Upper lobe of left lung (tissue), 6 donors: ENCODE measurements around the gene LTBP1. TPM values are rescaled to one million over a fixed set of nuclear protein-coding genes. Genes with fewer than 3 reads are reported as not detected.

Experiments
- ATAC-seq, 2 donors: fragments of 200-7000 bp; cut with Tn5 transposase; one replicate each; pipeline ENCODE4 v1.9.1; 2022; ENCODE audit warnings: mild to moderate bottlenecking in 2 of 2, moderate library complexity in 2 of 2; ENCODE audit not compliant: low FRiP score in 2 of 2
- DNase-seq, 2 donors: peaks; one replicate each; pipeline ENCODE4 v3.0.0-alpha.2; 2019 to 2020
- H3K27ac ChIP-seq, 4 donors: fragments of 200-600 bp; sonication (generic); one replicate each; pipeline ENCODE4 v1.5.1; 2016 to 2019
- H3K27me3 ChIP-seq, 4 donors: fragments of 200-600 bp; sonication (generic); one replicate each; pipeline ENCODE4 v1.5.1; 2017 to 2019
- H3K36me3 ChIP-seq, 4 donors: fragments of 200-600 bp; sonication (generic); one replicate each; pipeline ENCODE4 v1.5.1; 2016 to 2019
- H3K4me1 ChIP-seq, 4 donors: fragments of 200-600 bp; sonication (generic); one replicate each; pipeline ENCODE4 v1.5.1; 2018 to 2019
- H3K4me3 ChIP-seq, 4 donors: fragments of 200-600 bp; sonication (generic); one replicate each; pipeline ENCODE4 v1.5.1; 2017 to 2019; ENCODE audit warnings: mild to moderate bottlenecking in 2 of 4, moderate library complexity in 1 of 4
- H3K9me3 ChIP-seq, 4 donors: fragments of 200-600 bp; sonication (generic); one replicate each; pipeline ENCODE4 v1.5.1; 2018 to 2019
- EP300 ChIP-seq, 4 donors: sonication (generic); formaldehyde crosslinking; IDR thresholded peaks; one replicate each; pipeline ENCODE4 v1.5.1; 2017; ENCODE audit warnings: antibody characterized with exemption in 4 of 4, control low read depth in 2 of 4
- POLR2A ChIP-seq, 4 donors: fragments of 450-650 bp; IDR thresholded peaks; one replicate each; pipeline ENCODE4 v1.5.1; 2016 to 2017; ENCODE audit warnings: antibody characterized with exemption in 4 of 4, mild to moderate bottlenecking in 2 of 4
- POLR2AphosphoS5 ChIP-seq, 2 donors: sonication (generic); formaldehyde crosslinking; IDR thresholded peaks; one replicate each; pipeline ENCODE4 v1.5.1; 2017; ENCODE audit warnings: antibody characterized with exemption in 2 of 2
- WGBS, 2 donors: methylation state at CpG; one replicate each; pipeline ENCODE4 v1.1.5; 2017 to 2018; 5-methylcytosine and 5-hydroxymethylcytosine counted together
- total RNA-seq, 6 donors: library from RNA; depleted of rRNA in 4 of 6; stranded (reverse); fragments of >200 nt in 4 of 6; gene quantifications; one replicate each; pipeline versions ENCODE4 v1.1.0 to v1.2.1, GENCODE V29; 2016 to 2021
- TF ChIP-seq, protein P1 (sequence below), 6 experiments: fragments of 450-650 bp in 4 of 6; fragments of 200-600 bp in 2 of 6; sonication (generic) in 2 of 6; IDR thresholded peaks; one replicate each; pipeline ENCODE4 v1.5.1; 2016 to 2019; ENCODE audit warnings: antibody characterized with exemption in 6 of 6
- donor health status: DM: no; HTN: no; CAD: no; lungs with moderate emphysema.
- donor health status: DM: no; HTN: yes; CAD: no; lungs with severe emphysema.

Gene LTBP1
- total RNA-seq, 6 donors from 2014 or later: 11.5 to 45.0 (median 27.1) TPM

DNA sequence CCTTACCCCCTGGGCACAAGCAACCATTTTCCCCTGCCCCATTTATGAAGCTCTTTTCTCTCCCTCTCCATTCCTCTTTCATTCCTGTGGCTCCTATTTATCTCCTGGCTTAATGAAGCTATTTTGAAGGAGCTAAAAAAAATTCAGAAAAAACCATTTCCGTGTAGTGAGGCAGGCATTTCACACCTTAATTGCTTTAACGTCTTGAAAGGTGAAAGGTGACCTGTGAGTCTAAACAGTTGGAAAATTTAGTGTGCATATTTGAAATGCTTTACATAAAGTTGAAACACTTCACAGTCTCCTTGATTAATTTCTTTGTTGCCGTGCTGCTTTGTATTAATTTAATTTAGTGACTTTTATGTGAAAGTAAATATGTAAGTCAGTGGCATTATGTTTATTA, 83.6 kb downstream of the LTBP1 start:
- H3K27ac ChIP-seq: no peak overlapping the region
- TF ChIP-seq, protein P1, sequence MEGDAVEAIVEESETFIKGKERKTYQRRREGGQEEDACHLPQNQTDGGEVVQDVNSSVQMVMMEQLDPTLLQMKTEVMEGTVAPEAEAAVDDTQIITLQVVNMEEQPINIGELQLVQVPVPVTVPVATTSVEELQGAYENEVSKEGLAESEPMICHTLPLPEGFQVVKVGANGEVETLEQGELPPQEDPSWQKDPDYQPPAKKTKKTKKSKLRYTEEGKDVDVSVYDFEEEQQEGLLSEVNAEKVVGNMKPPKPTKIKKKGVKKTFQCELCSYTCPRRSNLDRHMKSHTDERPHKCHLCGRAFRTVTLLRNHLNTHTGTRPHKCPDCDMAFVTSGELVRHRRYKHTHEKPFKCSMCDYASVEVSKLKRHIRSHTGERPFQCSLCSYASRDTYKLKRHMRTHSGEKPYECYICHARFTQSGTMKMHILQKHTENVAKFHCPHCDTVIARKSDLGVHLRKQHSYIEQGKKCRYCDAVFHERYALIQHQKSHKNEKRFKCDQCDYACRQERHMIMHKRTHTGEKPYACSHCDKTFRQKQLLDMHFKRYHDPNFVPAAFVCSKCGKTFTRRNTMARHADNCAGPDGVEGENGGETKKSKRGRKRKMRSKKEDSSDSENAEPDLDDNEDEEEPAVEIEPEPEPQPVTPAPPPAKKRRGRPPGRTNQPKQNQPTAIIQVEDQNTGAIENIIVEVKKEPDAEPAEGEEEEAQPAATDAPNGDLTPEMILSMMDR (IDR thresholded peaks at IDR 0.05): no peak
- TF ChIP-seq POLR2A (IDR thresholded peaks at IDR 0.05) (no peak), POLR2AphosphoS5 (IDR thresholded peaks at IDR 0.05) (no peak), EP300 (IDR thresholded peaks at IDR 0.05) (no peak)
- H3K4me3 ChIP-seq: no peak overlapping the region
- no peaks in the 10 kb centered on the region for H3K36me3 ChIP-seq
- WGBS, 2 donors: 56 to 63% methylated on average over 3 of the region's 3 CpGs
- no peaks in the 10 kb centered on the region for H3K9me3 ChIP-seq
- no peak for DNase-seq
- no peak for ATAC-seq
- H3K27me3 ChIP-seq: no peaks in the 10 kb centered on the region
- H3K4me1 ChIP-seq: peaks cover 0 to 3% (median 0%) of the 10 kb centered on the region in 4 donors

DNA sequence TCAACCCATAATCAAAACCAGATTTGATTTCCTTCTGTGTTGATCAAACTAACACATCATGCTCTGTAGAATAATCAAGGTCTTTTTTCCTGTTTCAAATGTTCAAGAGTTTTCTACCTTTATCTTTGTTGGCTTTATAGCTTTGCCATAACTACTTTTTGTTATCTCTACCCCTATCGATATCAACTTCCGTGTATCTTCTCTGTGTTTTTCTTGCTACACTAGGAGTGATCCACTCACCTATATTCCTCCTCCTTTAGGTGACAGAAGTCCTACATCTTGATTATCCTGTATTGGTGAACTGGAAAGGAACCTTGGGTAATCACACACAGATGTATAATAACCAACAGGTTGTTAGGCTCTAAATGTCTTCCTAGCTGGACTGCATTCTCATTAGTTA, 85.5 kb downstream of the LTBP1 start:
- TF ChIP-seq, protein P1 (IDR thresholded peaks at IDR 0.05): no peak
- no peak for TF ChIP-seq EP300 (IDR thresholded peaks at IDR 0.05)
- no peak for TF ChIP-seq POLR2A (IDR thresholded peaks at IDR 0.05)
- no peak for TF ChIP-seq POLR2AphosphoS5 (IDR thresholded peaks at IDR 0.05)
- ATAC-seq: no peak
- WGBS, 2 donors: 82 to 87% methylated on average over 2 of the region's 2 CpGs
- H3K4me3 ChIP-seq: no peak overlapping the region
- peaks cover 0 to 3% (median 0%) of the 10 kb centered on the region in 4 donors for H3K4me1 ChIP-seq
- H3K27ac ChIP-seq: no peak overlapping the region
- H3K9me3 ChIP-seq: no peaks in the 10 kb centered on the region
- no peaks in the 10 kb centered on the region for H3K27me3 ChIP-seq
- H3K36me3 ChIP-seq: no peaks in the 10 kb centered on the region
- DNase-seq: no peak

DNA sequence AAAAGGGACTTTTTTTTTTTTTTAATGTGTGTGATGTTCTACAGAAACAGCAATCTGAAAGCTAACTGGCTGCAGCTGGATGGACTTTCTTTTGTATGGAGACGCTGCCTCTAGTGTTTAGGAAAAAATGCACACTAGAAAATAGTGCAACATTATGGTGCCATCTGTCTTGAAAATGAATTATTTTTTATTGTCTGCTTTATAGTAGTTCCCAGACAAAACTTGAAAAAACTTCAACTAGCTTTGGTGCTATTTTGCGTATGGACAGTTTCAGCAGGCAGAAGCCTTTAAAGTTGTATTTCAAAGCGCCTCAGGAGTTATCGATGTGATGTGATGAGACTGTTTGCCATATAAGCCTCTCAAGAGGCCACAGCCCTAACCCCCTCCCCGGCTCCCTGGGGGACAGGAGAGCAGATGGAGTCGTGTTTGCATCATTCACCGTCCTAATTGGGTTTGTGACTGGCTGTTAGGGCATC, 86.9 kb downstream of the LTBP1 start:
- no peak for DNase-seq
- Histone ChIP-seq H3K4me1 (peaks cover 0 to 3% (median 0%) of the 10 kb centered on the region in 4 donors), H3K9me3 (no peaks in the 10 kb centered on the region), H3K27ac (no peak overlapping the region), H3K27me3 (no peaks in the 10 kb centered on the region), H3K4me3 (no peak overlapping the region), H3K36me3 (no peaks in the 10 kb centered on the region)
- ATAC-seq: peak in 1 of 2 donors; percentile 42
- TF ChIP-seq POLR2A (IDR thresholded peaks at IDR 0.05): no peak
- TF ChIP-seq, protein P1 (IDR thresholded peaks at IDR 0.05): peak in 2 of 6 experiments; percentile 28 to 40
- no peak for TF ChIP-seq POLR2AphosphoS5 (IDR thresholded peaks at IDR 0.05)
- 60 to 67% methylated on average over 7 of the region's 7 CpGs for WGBS, 2 donors

DNA sequence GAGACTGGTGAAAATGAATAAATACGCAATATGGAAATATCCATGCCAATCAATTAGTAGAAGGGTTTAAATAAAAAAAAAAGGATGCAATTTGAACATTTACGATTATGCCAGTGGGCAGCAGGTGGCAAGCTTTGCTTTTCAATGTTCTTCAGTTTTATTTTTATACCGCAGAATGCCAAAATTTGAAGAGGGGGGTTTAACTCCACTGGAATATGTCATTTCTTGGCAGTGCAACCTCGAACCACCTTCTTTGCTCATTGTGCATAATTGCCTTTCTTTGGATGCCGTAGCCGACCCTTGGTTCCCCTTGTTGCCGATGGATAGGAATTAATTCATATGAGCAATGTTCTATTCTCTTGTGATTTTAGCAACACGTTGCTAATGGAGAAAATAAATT, 88.0 kb downstream of the LTBP1 start:
- no peaks in the 10 kb centered on the region for H3K9me3 ChIP-seq
- no peaks in the 10 kb centered on the region for H3K27me3 ChIP-seq
- peaks cover 0 to 3% (median 0%) of the 10 kb centered on the region in 4 donors for H3K4me1 ChIP-seq
- ATAC-seq (peak in 1 of 2 donors; percentile 66), DNase-seq (no peak)
- TF ChIP-seq POLR2AphosphoS5 (IDR thresholded peaks at IDR 0.05) (no peak), EP300 (IDR thresholded peaks at IDR 0.05) (no peak), POLR2A (IDR thresholded peaks at IDR 0.05) (no peak)
- TF ChIP-seq, protein P1 (IDR thresholded peaks at IDR 0.05): peak in 2 of 6 experiments; percentile 25 to 29
- H3K4me3 ChIP-seq: no peak overlapping the region
- no peak overlapping the region for H3K27ac ChIP-seq
- 60 to 75% methylated on average over 8 of the region's 8 CpGs for WGBS, 2 donors
- no peaks in the 10 kb centered on the region for H3K36me3 ChIP-seq

DNA sequence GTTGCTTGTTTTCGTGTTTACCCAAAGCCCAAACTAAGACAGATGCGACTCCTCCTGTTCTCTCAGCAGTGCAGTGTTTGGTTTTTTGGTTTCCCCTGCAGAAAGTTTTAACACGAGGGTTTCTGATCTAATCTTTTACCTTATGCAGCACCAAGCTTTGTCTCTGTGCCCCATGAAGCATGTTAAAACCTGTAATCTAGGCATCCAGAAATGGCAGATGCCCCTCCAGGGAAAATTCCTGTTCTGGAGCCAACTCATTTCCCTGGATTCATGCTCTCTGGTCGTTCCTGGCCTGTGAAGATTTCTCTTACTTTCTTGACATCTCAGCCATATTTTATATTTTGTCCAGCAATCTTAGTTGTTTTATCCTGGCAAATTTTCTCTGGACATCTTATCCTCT, 91.5 kb downstream of the LTBP1 start:
- ATAC-seq (no peak), DNase-seq (no peak)
- Histone ChIP-seq H3K27me3 (no peaks in the 10 kb centered on the region), H3K27ac (no peak overlapping the region), H3K4me3 (no peak overlapping the region), H3K36me3 (no peaks in the 10 kb centered on the region), H3K4me1 (peaks cover 0 to 3% (median 0%) of the 10 kb centered on the region in 4 donors), H3K9me3 (no peaks in the 10 kb centered on the region)
- 64% methylated on average over 4 of the region's 4 CpGs for WGBS, 2 donors
- TF ChIP-seq EP300 (IDR thresholded peaks at IDR 0.05) (no peak), POLR2AphosphoS5 (IDR thresholded peaks at IDR 0.05) (no peak), POLR2A (IDR thresholded peaks at IDR 0.05) (no peak)
- TF ChIP-seq, protein P1 (IDR thresholded peaks at IDR 0.05): no peak
